K562 (cell line): ENCODE results near the gene APOO. TPM values are rescaled to one million over a fixed set of nuclear protein-coding genes. Genes with fewer than 3 reads are reported as not detected.

ENCODE experiments used
- ATAC-seq: fragments of 200-7000 bp; cut with Tn5 transposase; 3 replicates; pipeline ENCODE4 v1.9.1; 2020; ENCODE audit warnings: moderate library complexity
- BruUV-seq: library from RNA; stranded (reverse); fragments of 400-500 nt; replicated peaks from 2 replicates; lab custom pipeline; 2021; lab: Mats Ljungman, UMichigan
- CTCF ChIA-PET: fragments of 300-600 bp; formaldehyde crosslinking; extraction: SDS; loops from one replicate; lab custom pipeline; 2021; ENCODE audit warnings: low intra/inter-chr PET ratio; lab: Yijun Ruan, JAX
- POLR2A ChIA-PET: fragments of 300-600, 350-650 bp; sonication (Branson Sonifier 250); formaldehyde crosslinking; extraction: SDS; loops from one replicate; lab custom pipeline; 2021; ENCODE audit warnings: antibody characterized with exemption, inconsistent platforms; lab: Yijun Ruan, JAX
- DNase-seq, 4 experiments: peaks; one replicate each; pipeline versions ENCODE4 v3.0.0 to v3.0.0-alpha.2; 2011 to 2018; ENCODE audit warnings: low spot score in 3 of 4, mixed read lengths in 3 of 4; ENCODE audit errors: extremely low read depth in 1 of 4
- FAIRE-seq: peaks from 2 replicates; lab custom pipeline; 2011; peaks lifted over from hg19 to GRCh38; lab: Jason Lieb, UNC
- H2AFZ ChIP-seq: 2 replicates; pipeline ENCODE4 v1.6.0; 2011; ENCODE audit warnings: low read depth, low read length, control low read depth, inconsistent platforms
- H3K27ac ChIP-seq: fragments of 200-600 bp; 3 replicates; pipeline ENCODE4 v1.8.0; 2011; ENCODE audit warnings: low read depth, mild to moderate bottlenecking, control low read depth, inconsistent platforms, low read length, moderate library complexity, mixed read lengths; ENCODE audit errors: extremely low read depth
- H3K27me3 ChIP-seq, 2 experiments: fragments of 300-600 bp in 1 of 2; 2 replicates in 1 of 2; 3 replicates in 1 of 2; pipeline versions ENCODE4 v1.6.0 to v1.8.0; 2011; ENCODE audit warnings: inconsistent platforms in 2 of 2, low read length in 2 of 2, mild to moderate bottlenecking in 1 of 2, mixed read lengths in 1 of 2, moderate library complexity in 1 of 2; ENCODE audit not compliant: control insufficient read depth in 2 of 2, insufficient read depth in 2 of 2
- H3K36me3 ChIP-seq: fragments of 300-600 bp; 3 replicates; pipeline ENCODE4 v1.8.0; 2011; ENCODE audit warnings: mild to moderate bottlenecking, low read length, inconsistent platforms; ENCODE audit not compliant: control insufficient read depth, insufficient read depth
- H3K4me1 ChIP-seq, 2 experiments: fragments of 200-600 bp in 1 of 2; replicated peaks in 1 of 2; 2 replicates in 1 of 2; 3 replicates in 1 of 2; pipeline versions ENCODE4 v1.5.1 to v1.8.0; 2011; ENCODE audit warnings: inconsistent platforms in 2 of 2, low read length in 2 of 2, mild to moderate bottlenecking in 1 of 2, mixed read lengths in 1 of 2, moderate library complexity in 1 of 2; ENCODE audit not compliant: control insufficient read depth in 2 of 2, insufficient read depth in 2 of 2
- H3K4me2 ChIP-seq: 2 replicates; pipeline ENCODE4 v1.6.1; 2011; ENCODE audit warnings: low read length, control low read depth, inconsistent platforms, mixed read lengths; ENCODE audit not compliant: insufficient read depth
- H3K4me3 ChIP-seq: fragments of 200-600 bp; sonication (generic), shearing (Covaris generic); 2 replicates; pipeline ENCODE4 v1.5.1; 2016; ENCODE audit warnings: control low read depth, inconsistent platforms
- H3K79me2 ChIP-seq: fragments of 200-600 bp; 3 replicates; pipeline ENCODE4 v1.8.0; 2011; ENCODE audit warnings: low read length, inconsistent platforms; ENCODE audit not compliant: control insufficient read depth, insufficient read depth
- H3K9ac ChIP-seq, 2 experiments: 2 replicates each; pipeline versions ENCODE4 v1.6.0 to v1.6.1; 2011; ENCODE audit warnings: low read depth in 2 of 2, low read length in 2 of 2, control low read depth in 1 of 2, inconsistent platforms in 1 of 2, mild to moderate bottlenecking in 1 of 2, mixed read lengths in 1 of 2; ENCODE audit not compliant: insufficient read depth in 1 of 2
- H3K9me1 ChIP-seq: one replicate; pipeline ENCODE4 v1.6.0; 2011; ENCODE audit warnings: inconsistent platforms, mild to moderate bottlenecking, low read length, moderate library complexity; ENCODE audit not compliant: control insufficient read depth, insufficient read depth
- H3K9me3 ChIP-seq: replicated peaks from 2 replicates; pipeline ENCODE4 v1.5.1; 2011; ENCODE audit warnings: low read depth, low read length, inconsistent platforms; ENCODE audit not compliant: control insufficient read depth, insufficient read depth
- H4K20me1 ChIP-seq: replicated peaks from 2 replicates; pipeline ENCODE4 v1.6.1; 2011; ENCODE audit warnings: low read length, inconsistent platforms, mixed read lengths; ENCODE audit not compliant: control insufficient read depth, insufficient read depth
- CBX3 ChIP-seq, 2 experiments: IDR thresholded peaks; 1 replicate in 1 of 2; 2 replicates in 1 of 2; pipeline ENCODE4 v1.6.1; 2012; ENCODE audit warnings: inconsistent platforms in 2 of 2, low read length in 2 of 2, borderline replicate concordance in 1 of 2, control low read depth in 1 of 2
- CTCF ChIP-seq, 3 experiments: IDR thresholded peaks in 2 of 3; conservative IDR thresholded peaks in 1 of 3; 2 replicates each; pipeline ENCODE4 v1.5.1; 2011 to 2012; ENCODE audit warnings: low read length in 3 of 3, mild to moderate bottlenecking in 3 of 3, control low read depth in 2 of 3, improper control_type of control experiment in 1 of 3, inconsistent platforms in 1 of 3, low read depth in 1 of 3, mixed read lengths in 1 of 3, moderate library complexity in 1 of 3; ENCODE audit not compliant: insufficient read depth in 2 of 3
- E4F1 ChIP-seq: fragments of 250-450 bp; sonication (Bioruptor Pico); IDR thresholded peaks from 2 replicates; pipeline ENCODE4 v1.5.0; 2021; ENCODE audit warnings: mild to moderate bottlenecking, borderline replicate concordance
- HNRNPUL1 ChIP-seq: fragments of 200-400 bp; formaldehyde crosslinking; IDR thresholded peaks from 2 replicates; pipeline ENCODE4 v1.6.1; 2017; ENCODE audit warnings: low read length
- ILK ChIP-seq: fragments of 450-650 bp; IDR thresholded peaks from 2 replicates; pipeline ENCODE4 v1.6.1; 2016; ENCODE audit warnings: missing genetic modification characterization, low read depth, mild to moderate bottlenecking, missing compliant biosample characterization, moderate library complexity, borderline replicate concordance
- OTX1 ChIP-seq: fragments of 450-650 bp; formaldehyde crosslinking; IDR thresholded peaks from 2 replicates; pipeline ENCODE4 v1.4.0; 2022; ENCODE audit warnings: mild to moderate bottlenecking
- PRPF4 ChIP-seq: fragments of 200-400 bp; formaldehyde crosslinking; IDR thresholded peaks from one replicate; pipeline ENCODE4 v1.6.1; 2017; ENCODE audit warnings: low read length, low read depth, mild to moderate bottlenecking; ENCODE audit not compliant: insufficient read depth, poor library complexity, severe bottlenecking
- RAD21 ChIP-seq, 2 experiments: fragments of 250-450 bp in 1 of 2; fragments of 450-650 bp in 1 of 2; sonication (Bioruptor Pico) in 1 of 2; formaldehyde crosslinking in 1 of 2; IDR thresholded peaks in 1 of 2; conservative IDR thresholded peaks in 1 of 2; 2 replicates each; pipeline versions ENCODE4 v1.4.0 to v1.8.0; 2020 to 2022; ENCODE audit warnings: mild to moderate bottlenecking in 2 of 2, moderate library complexity in 1 of 2
- RBM17 ChIP-seq: fragments of 200-400 bp; formaldehyde crosslinking; IDR thresholded peaks from 2 replicates; pipeline ENCODE4 v1.6.1; 2017; ENCODE audit warnings: low read depth, mild to moderate bottlenecking, low read length, borderline replicate concordance
- TAF15 ChIP-seq: fragments of 200-400 bp; formaldehyde crosslinking; IDR thresholded peaks from 2 replicates; pipeline ENCODE4 v1.6.1; 2017; ENCODE audit warnings: mild to moderate bottlenecking, low read depth, low read length, moderate library complexity
- TARDBP ChIP-seq: fragments of 450-650 bp; IDR thresholded peaks from 2 replicates; pipeline ENCODE4 v1.6.1; 2016
- WGBS: fragments of 100-300 bp; shearing (Covaris generic); methylation state at CpG from one replicate; pipeline ENCODE4 v1.1.6; 2016; ENCODE audit warnings: low coverage, mixed read lengths; ENCODE audit not compliant: insufficient coverage; ENCODE audit errors: missing lambda C conversion rate; 5-methylcytosine and 5-hydroxymethylcytosine counted together
- in situ Hi-C: fragments of 300-500 bp; cut with MboI; formaldehyde crosslinking; loops from 4 replicates; pipeline ENCODE4 v1.15.0; 2018; ENCODE audit warnings: inconsistent platforms, mixed read lengths
- intact Hi-C: fragments of 100-400 bp; cut with micrococcal nuclease; formaldehyde crosslinking; loops from 2 replicates; pipeline ENCODE4 v1.14.2; 2022
- polyA plus RNA-seq, 8 experiments: library from polyadenylated mRNA; depleted of rRNA in 4 of 8; stranded (reverse) in 5 of 8; unstranded in 3 of 8; fragments of >200 nt; fragmentation: Nextera tagmentation in 2 of 8; fragmentation: Illumina TruSeq in 1 of 8; extraction: Ambion mirVana in 2 of 8; extraction: Trizol in 1 of 8; gene quantifications; 2 replicates each; pipeline versions ENCODE4 v1.2.1 to v1.2.3, GENCODE V29; 2011 to 2014; ENCODE audit warnings: inconsistent platforms in 1 of 8, missing spikeins in 1 of 8
- total RNA-seq, 7 experiments: library from RNA; depleted of rRNA in 6 of 7; stranded (reverse); fragments of >200 nt in 6 of 7; fragmentation: Illumina TruSeq in 2 of 7; extraction: Trizol in 2 of 7; gene quantifications; 2 replicates each; pipeline versions ENCODE4 v1.2.1 to v1.2.3, GENCODE V29; 2011 to 2021; ENCODE audit warnings: low replicate concordance in 1 of 7
- TF ChIP-seq, protein P1 (sequence below): fragments of 250-450 bp; sonication (Bioruptor Pico); IDR thresholded peaks from 2 replicates; pipeline ENCODE4 v1.4.0; 2020; ENCODE audit warnings: mild to moderate bottlenecking

APOO gene
- total and polyA plus RNA-seq, 9 of the 15 experiments (the other 6 are each of a cell fraction or from before 2014, with no cell fraction given), result 37.3 to 76.4 (median 60.8) TPM

GRCh38 chrX:23919706-23920320, 12.1 kb upstream of the APOO start:
- Histone ChIP-seq H3K27ac (no peak overlapping the region), H2AFZ (no peak overlapping the region)
- TF ChIP-seq PRPF4 (no peak), ILK (tag) (no peak), CTCF (IDR thresholded peaks at IDR 0.05 in 2 of 3, conservative IDR thresholded peaks at IDR 0.05 in 1 of 3; ENCODE audit: insufficient read depth in 2 of 3, low read depth in 1 of 3, low read length in 3 of 3) (0 out of 6 replicates have a peak, but pooled peaks of 2 of the 3 experiments have one; percentile 6 to 17), TAF15 (no peak), TARDBP (no peak), RBM17 (no peak), E4F1 (CRISPR knock-in tag) (no peak), RAD21 (CRISPR knock-in tag; conservative IDR thresholded peaks at IDR 0.05 in 1 of 2, IDR thresholded peaks at IDR 0.05 in 1 of 2) (peak in 1 of 2 experiments; percentile 30; a peak in 1 of 4 replicates), OTX1 (no peak), CBX3 (IDR thresholded peaks at IDR 0.05; ENCODE audit: borderline replicate concordance in 1 of 2, low read length in 2 of 2) (no peak), HNRNPUL1 (no peak)
- TF ChIP-seq, protein P1, sequence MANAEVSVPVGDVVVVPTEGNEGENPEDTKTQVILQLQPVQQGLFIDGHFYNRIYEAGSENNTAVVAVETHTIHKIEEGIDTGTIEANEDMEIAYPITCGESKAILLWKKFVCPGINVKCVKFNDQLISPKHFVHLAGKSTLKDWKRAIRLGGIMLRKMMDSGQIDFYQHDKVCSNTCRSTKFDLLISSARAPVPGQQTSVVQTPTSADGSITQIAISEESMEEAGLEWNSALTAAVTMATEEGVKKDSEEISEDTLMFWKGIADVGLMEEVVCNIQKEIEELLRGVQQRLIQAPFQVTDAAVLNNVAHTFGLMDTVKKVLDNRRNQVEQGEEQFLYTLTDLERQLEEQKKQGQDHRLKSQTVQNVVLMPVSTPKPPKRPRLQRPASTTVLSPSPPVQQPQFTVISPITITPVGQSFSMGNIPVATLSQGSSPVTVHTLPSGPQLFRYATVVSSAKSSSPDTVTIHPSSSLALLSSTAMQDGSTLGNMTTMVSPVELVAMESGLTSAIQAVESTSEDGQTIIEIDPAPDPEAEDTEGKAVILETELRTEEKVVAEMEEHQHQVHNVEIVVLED (CRISPR knock-in tag), result no peak
- TF ChIP-seq, all 486 proteins: peak for 2
- no peaks in the 10 kb centered on the region for H3K9me1 ChIP-seq
- H3K9me3 ChIP-seq, result no peaks in the 10 kb centered on the region
- H3K27me3 ChIP-seq, result no peaks in the 10 kb centered on the region
- POLR2A ChIA-PET, result no interaction called here
- no peaks in the 10 kb centered on the region; a peak in 1 of 5 replicates for H3K4me1 ChIP-seq
- DNase-seq, result no peak
- peak; percentile 46; the same call in 2 of the 3 replicates for ATAC-seq
- H3K36me3 ChIP-seq, result no peaks in the 10 kb centered on the region
- CTCF ChIA-PET, result no interaction called here
- in situ Hi-C loops, result loop anchor here (10.0 kb wide), 1 partner anchor 325 kb away; no protein-coding TSS in a partner anchor
- intact Hi-C loops, result no loop called here
- no peaks in the 10 kb centered on the region for H4K20me1 ChIP-seq
- no peak for FAIRE-seq
- H3K4me3 ChIP-seq, result no peak overlapping the region
- WGBS, result 52% methylated on average over 8 of the region's 9 CpGs
- no peak overlapping the region for H3K9ac ChIP-seq
- H3K79me2 ChIP-seq, result no peaks in the 10 kb centered on the region
- H3K4me2 ChIP-seq, result no peak overlapping the region
- BruUV-seq, result no TSS peak
